K562 treated with DMSO at 1 percent for 12 hours (cell line): ENCODE results near the gene ABHD18. TPM values are rescaled to one million over a fixed set of nuclear protein-coding genes. Genes with fewer than 3 reads are reported as not detected.

ENCODE experiments used
- total RNA-seq: library from RNA; unstranded; fragments of 300-600 nt; gene quantifications from 2 replicates; pipeline ENCODE4 v1.2.3, GENCODE V29; 2022; ENCODE audit not compliant: insufficient read depth

The ABHD18 gene
- total RNA-seq = 4.0 and 13.8 TPM in 2 replicates

DNA sequence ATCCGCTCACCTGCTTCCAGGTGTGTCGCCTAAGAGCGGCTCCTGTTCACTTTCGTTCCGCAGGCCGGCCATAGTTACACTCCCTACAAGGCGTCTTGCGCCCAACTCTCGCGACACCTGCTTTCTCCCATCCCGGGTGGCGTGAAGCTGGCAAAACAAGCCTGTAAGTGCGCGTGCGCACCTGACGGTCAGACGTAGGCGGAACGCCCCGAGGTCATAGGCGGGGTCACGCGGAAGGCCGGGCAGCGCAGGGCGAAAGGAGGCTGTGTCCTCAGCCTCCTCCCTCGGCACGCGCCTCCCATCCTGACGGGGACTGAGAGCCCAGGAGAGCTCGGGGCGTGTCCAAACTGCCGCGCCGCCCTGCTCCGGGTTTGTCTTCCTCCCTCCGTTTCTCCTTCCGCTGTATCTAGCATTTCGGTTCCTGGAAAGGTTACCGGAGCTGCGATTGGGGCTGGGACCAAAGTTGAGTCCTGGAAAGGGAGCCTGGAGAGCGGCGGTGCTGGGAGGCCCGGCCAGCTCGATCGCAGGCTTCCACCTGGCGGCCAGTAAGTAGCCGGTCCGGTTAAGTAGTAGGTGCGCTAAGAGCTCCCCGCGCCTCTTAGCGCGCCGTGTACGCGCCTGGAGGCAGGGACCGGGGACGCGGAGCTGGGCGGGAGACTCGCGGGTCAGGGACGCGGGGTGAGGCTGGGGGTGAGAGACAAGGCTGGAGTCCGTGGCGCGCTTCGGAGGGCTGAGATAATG is at the start of gene ABHD18, which contains the start of gene MFSD8:
TSS of gene ABHD18 (plus strand) at position 345 of the 741 bp plus-strand sequence. CDS start 17,550 bp downstream, outside the sequence.
TSS of gene MFSD8 (minus strand) at position 112 of the 741 bp plus-strand sequence. CDS start at position 72, 40 bp downstream.

DNA sequence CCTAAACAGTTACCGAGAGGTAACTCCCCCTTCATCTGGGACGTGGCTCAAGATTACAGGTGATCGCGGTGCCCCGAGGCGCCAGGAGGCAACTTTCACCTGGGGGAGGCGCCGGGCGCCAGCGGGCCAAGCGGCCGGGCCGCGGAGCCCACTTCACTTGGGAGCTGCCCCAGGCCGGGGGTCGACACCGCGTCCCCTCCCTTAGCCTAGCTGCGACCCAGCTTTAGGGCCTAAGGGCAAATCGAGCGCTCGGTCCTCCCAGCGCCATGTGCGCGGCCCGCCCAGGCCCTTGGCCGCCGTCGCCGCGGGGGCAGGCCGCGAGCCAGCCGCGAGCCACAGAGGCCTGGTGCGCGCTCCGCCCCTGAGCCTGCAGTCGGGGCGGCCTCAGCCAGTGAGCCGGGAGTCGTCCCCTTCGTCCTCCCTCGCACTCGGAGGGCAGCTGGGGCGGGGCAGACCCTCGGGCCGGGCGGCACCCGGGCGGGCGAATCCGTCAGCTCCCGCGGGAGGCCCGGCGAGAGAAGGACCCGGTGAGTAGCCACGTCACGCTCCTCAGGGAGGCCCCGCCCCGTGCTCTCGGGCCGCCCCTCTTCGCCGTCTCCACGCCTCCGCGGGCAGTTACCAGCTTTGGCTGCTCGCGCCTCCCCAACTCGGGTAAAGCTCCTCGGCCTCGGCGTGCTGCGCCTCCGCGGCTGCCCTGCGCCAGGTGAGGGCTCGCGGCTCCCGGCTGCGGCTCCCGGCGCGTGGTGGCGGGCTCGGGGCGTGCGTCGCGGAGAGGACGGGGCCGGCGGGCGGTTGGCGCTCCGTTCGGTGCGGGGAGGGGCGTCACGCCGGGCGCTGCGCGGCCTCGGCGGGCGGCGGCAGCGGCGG is 95.7 kb downstream of the ABHD18 start, which contains the start of gene LARP1B:
TSS of gene LARP1B (plus strand) at position 614 of the 867 bp plus-strand sequence. CDS start 13,640 bp downstream, outside the sequence.

Other genes with a start within 250 kb of the ABHD18 start
- not detected in 2 replicates for gene SLC25A31, start 235.0 kb upstream of the ABHD18 start, total RNA-seq
- gene HSPA4L, start 183.1 kb upstream of the ABHD18 start, total RNA-seq = 2.8 and 13.6 TPM in 2 replicates
- 20.5 and 38.5 TPM in 2 replicates for gene PLK4, start 84.5 kb upstream of the ABHD18 start, total RNA-seq
- 5.9 and 17.2 TPM in 2 replicates for gene MFSD8, start 233 bp upstream of the ABHD18 start, total RNA-seq
- gene LARP1B, start 95.9 kb downstream of the ABHD18 start, total RNA-seq = 11.2 and 28.0 TPM in 2 replicates